A673 (cell line): ENCODE results near the gene INPP4B. TPM values are rescaled to one million over a fixed set of nuclear protein-coding genes. Genes with fewer than 3 reads are reported as not detected.

Source experiments
- BruUV-seq: library from RNA; stranded (reverse); fragments of 400-500 nt; replicated peaks from 2 replicates; lab custom pipeline; 2021; lab: Mats Ljungman, UMichigan
- CTCF ChIA-PET: fragments of 300-600 bp; sonication (Branson Sonifier 250); formaldehyde crosslinking; loops from one replicate; lab custom pipeline; 2022; ENCODE audit warnings: antibody characterized with exemption; lab: Charles Lee
- POLR2A ChIA-PET: fragments of 300-600 bp; sonication (Branson Sonifier 250); formaldehyde crosslinking; loops from one replicate; lab custom pipeline; 2022; ENCODE audit warnings: antibody characterized with exemption; ENCODE audit not compliant: low non-redundant PET; lab: Charles Lee
- DNase-seq: peaks from one replicate; pipeline ENCODE4 v3.0.0-alpha.2; 2015; ENCODE audit warnings: low spot score
- H3K27ac ChIP-seq: fragments of 200-600 bp; sonication (generic); 2 replicates; pipeline ENCODE4 v1.5.1; 2016; ENCODE audit warnings: mixed run types, low read depth, mild to moderate bottlenecking, mixed read lengths, antibody characterized with exemption, low read length; ENCODE audit not compliant: poor library complexity, severe bottlenecking
- H3K27me3 ChIP-seq: fragments of 200-600 bp; sonication (generic); replicated peaks from 2 replicates; pipeline ENCODE4 v1.6.1; 2017; ENCODE audit warnings: mixed run types, low read depth, mild to moderate bottlenecking, mixed read lengths, antibody characterized with exemption, low read length; ENCODE audit not compliant: insufficient read depth, poor library complexity
- H3K36me3 ChIP-seq: fragments of 200-600 bp; sonication (generic); 2 replicates; pipeline ENCODE4 v1.6.1; 2016; ENCODE audit warnings: mixed run types, mild to moderate bottlenecking, mixed read lengths, antibody characterized with exemption, low read length; ENCODE audit not compliant: insufficient read depth, poor library complexity, severe bottlenecking
- H3K4me1 ChIP-seq: fragments of 200-600 bp; sonication (generic); 2 replicates; pipeline ENCODE4 v1.6.1; 2017; ENCODE audit warnings: mixed run types, mild to moderate bottlenecking, mixed read lengths, antibody characterized with exemption, low read length; ENCODE audit not compliant: insufficient read depth, poor library complexity, severe bottlenecking
- H3K4me3 ChIP-seq: fragments of 200-600 bp; sonication (generic); 2 replicates; pipeline ENCODE4 v1.5.1; 2016; ENCODE audit warnings: low read depth, mixed run types, mild to moderate bottlenecking, mixed read lengths, low read length; ENCODE audit not compliant: poor library complexity, severe bottlenecking
- H3K9me3 ChIP-seq: fragments of 200-600 bp; sonication (generic); 2 replicates; pipeline ENCODE4 v1.6.1; 2016; ENCODE audit warnings: mixed run types, low read depth, mild to moderate bottlenecking, mixed read lengths, antibody characterized with exemption, low read length; ENCODE audit not compliant: poor library complexity, severe bottlenecking
- EZH2 ChIP-seq: fragments of 200-600 bp; sonication (generic); IDR thresholded peaks from 2 replicates; pipeline ENCODE4 v1.6.1; 2017; ENCODE audit warnings: borderline replicate concordance, low read depth, mild to moderate bottlenecking, mixed read lengths, antibody characterized with exemption, low read length; ENCODE audit not compliant: poor library complexity, severe bottlenecking
- intact Hi-C: fragments of 100-400 bp; cut with micrococcal nuclease; formaldehyde crosslinking; loops from one replicate; pipeline ENCODE4 v1.10.0; 2022; ENCODE audit not compliant: unreplicated experiment
- total RNA-seq: library from RNA; stranded (reverse); gene quantifications from 2 replicates; pipeline ENCODE4 v1.2.3, GENCODE V29; 2021
- TF ChIP-seq, protein P1 (sequence below): fragments of 300-800, 200-600 bp; sonication (generic); conservative IDR thresholded peaks from 2 replicates; pipeline ENCODE4 v1.5.1; 2017; ENCODE audit warnings: low read depth, mild to moderate bottlenecking, antibody characterized with exemption, low read length, moderate library complexity, mixed read lengths

Gene INPP4B
- total RNA-seq, 1 experiment from 2014 or later: 13.1 TPM

DNA sequence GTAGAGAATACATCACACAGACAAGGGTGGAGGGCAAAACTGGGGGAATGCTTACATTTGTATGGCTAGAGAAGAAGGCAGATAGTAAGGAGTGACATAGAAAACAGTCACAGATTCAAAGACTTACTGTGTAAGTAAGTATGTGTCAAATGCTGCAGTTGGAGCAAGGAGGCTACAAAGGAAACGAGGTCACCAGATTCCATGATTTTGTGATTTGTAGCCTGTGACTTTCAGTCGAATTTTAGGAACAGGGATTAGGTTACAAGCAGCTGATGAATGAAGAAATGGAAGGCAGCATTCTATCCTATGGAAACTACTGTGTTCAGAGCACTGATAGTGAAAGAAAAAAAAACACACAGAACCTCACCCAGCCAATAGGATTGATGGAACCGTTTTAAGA lies 801.8 kb downstream of the INPP4B start:
- intact Hi-C loops: no loop called here
- no peak for DNase-seq
- H3K27me3 ChIP-seq: no peaks in the 10 kb centered on the region
- H3K4me3 ChIP-seq: no peak overlapping the region
- CTCF ChIA-PET: no interaction called here
- POLR2A ChIA-PET: no interaction called here
- H3K4me1 ChIP-seq: no peaks in the 10 kb centered on the region
- TF ChIP-seq, protein P1, sequence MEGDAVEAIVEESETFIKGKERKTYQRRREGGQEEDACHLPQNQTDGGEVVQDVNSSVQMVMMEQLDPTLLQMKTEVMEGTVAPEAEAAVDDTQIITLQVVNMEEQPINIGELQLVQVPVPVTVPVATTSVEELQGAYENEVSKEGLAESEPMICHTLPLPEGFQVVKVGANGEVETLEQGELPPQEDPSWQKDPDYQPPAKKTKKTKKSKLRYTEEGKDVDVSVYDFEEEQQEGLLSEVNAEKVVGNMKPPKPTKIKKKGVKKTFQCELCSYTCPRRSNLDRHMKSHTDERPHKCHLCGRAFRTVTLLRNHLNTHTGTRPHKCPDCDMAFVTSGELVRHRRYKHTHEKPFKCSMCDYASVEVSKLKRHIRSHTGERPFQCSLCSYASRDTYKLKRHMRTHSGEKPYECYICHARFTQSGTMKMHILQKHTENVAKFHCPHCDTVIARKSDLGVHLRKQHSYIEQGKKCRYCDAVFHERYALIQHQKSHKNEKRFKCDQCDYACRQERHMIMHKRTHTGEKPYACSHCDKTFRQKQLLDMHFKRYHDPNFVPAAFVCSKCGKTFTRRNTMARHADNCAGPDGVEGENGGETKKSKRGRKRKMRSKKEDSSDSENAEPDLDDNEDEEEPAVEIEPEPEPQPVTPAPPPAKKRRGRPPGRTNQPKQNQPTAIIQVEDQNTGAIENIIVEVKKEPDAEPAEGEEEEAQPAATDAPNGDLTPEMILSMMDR: no peak
- TF ChIP-seq EZH2: no peak
- H3K36me3 ChIP-seq: no peaks in the 10 kb centered on the region
- H3K27ac ChIP-seq: no peak overlapping the region
- H3K9me3 ChIP-seq: no peaks in the 10 kb centered on the region
- no TSS peak for BruUV-seq

DNA sequence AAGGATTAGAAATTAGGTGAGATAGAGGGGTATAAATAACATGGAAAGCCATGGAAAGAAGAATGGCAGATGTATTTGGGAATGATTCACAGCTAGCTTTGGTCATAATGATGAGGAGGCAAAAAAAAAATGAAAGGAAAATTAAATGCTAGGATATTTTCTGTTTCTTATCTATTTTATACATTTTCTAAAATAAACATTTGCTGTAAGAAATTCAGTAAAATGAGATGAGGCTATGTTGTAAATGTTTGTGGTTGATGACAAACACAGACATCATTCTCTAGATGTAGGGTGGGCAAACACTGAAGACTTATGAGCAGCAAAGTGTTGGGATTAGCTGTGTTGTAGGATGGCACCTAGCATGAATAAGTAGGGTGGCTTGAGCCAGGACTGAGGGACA lies 802.6 kb downstream of the INPP4B start:
- H3K36me3 ChIP-seq: no peaks in the 10 kb centered on the region
- ChIA-PET POLR2A (no interaction called here), CTCF (no interaction called here)
- intact Hi-C loops: no loop called here
- no TSS peak for BruUV-seq
- no peak overlapping the region for H3K4me3 ChIP-seq
- no peaks in the 10 kb centered on the region for H3K9me3 ChIP-seq
- no peak for TF ChIP-seq EZH2
- TF ChIP-seq, protein P1: no peak
- H3K27ac ChIP-seq: no peak overlapping the region
- DNase-seq: no peak
- H3K27me3 ChIP-seq: no peaks in the 10 kb centered on the region
- H3K4me1 ChIP-seq: no peaks in the 10 kb centered on the region

DNA sequence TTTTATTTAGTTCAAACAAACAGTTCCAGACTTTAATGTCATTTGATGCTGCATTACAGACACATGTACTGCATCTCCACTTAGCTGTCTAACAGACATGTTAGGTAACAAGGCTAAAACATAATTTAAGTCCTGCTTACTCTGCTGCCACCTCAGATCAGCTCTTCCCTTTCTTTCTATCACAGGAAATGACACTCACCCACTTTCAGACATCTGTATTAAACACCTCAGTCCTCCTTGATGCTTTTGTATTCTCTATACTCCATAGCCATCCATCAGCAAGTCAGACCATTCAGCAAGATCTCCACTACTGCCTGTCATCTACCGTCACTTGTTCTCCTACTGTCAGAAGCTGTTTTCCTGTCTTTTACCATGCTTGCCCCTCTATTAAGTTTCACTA lies 804.3 kb downstream of the INPP4B start:
- CTCF ChIA-PET: no interaction called here

More for the DNA sequence above, 804.3 kb downstream of the INPP4B start:
- Histone ChIP-seq H3K4me1 (peaks cover 3% of the 10 kb centered on the region), H3K36me3 (no peaks in the 10 kb centered on the region), H3K9me3 (no peaks in the 10 kb centered on the region), H3K4me3 (no peak overlapping the region), H3K27me3 (no peaks in the 10 kb centered on the region), H3K27ac (no peak overlapping the region)
- POLR2A ChIA-PET: no interaction called here
- no peak for DNase-seq
- intact Hi-C loops: no loop called here
- BruUV-seq: no TSS peak
- no peak for TF ChIP-seq EZH2
- TF ChIP-seq, protein P1: no peak
